ENCODE results near the gene CLDN17.

CLDN17 gene

GRCh38 chr21:30166705-30167104 lies at the start of gene CLDN17:
CLDN17 (minus strand) TSS chr21:30166805; CDS start chr21:30166617, 188 bp downstream.
- no peak for DNase-seq (ENCODE audit: low read depth)

- DNase-seq (ENCODE audit: low read depth): no peak
These were observed 49.6 kb upstream of the CLDN17 start, which contains the start of gene CLDN8 for GRCh38 chr21:30216041-30216723. CLDN8 (minus strand) TSS chr21:30216097; CDS start chr21:30215925, 172 bp downstream.

GRCh38 chr21:30211071-30211470 lies 44.5 kb upstream of the CLDN17 start:
- DNase-seq (ENCODE audit: low read depth): no peak

GRCh38 chr21:30209601-30210000 lies 43.0 kb upstream of the CLDN17 start:
- no peak for DNase-seq (ENCODE audit: low read depth)

GRCh38 chr21:30207252-30207579 lies 40.6 kb upstream of the CLDN17 start:
- no peak for DNase-seq (ENCODE audit: low read depth)

GRCh38 chr21:30206551-30207251 lies 40.1 kb upstream of the CLDN17 start:
- DNase-seq (ENCODE audit: low read depth): no peak

GRCh38 chr21:30200000-30200399 lies 33.4 kb upstream of the CLDN17 start:
- DNase-seq (ENCODE audit: low read depth): no peak

GRCh38 chr21:30194701-30195299 lies 28.2 kb upstream of the CLDN17 start:
- no peak for DNase-seq (ENCODE audit: low read depth)

- DNase-seq (ENCODE audit: low read depth): no peak
These were observed 26.6 kb upstream of the CLDN17 start for GRCh38 chr21:30193201-30193600.

GRCh38 chr21:30190554-30190953 lies 23.9 kb upstream of the CLDN17 start:
- no peak for DNase-seq (ENCODE audit: low read depth)

- DNase-seq (ENCODE audit: low read depth): no peak
These were observed 23.2 kb upstream of the CLDN17 start for GRCh38 chr21:30189773-30190172.

- no peak for DNase-seq (ENCODE audit: low read depth)
These were observed 19.6 kb upstream of the CLDN17 start for GRCh38 chr21:30186242-30186641.

GRCh38 chr21:30168086-30168485 lies 1.5 kb upstream of the CLDN17 start:
- no peak for DNase-seq (ENCODE audit: low read depth)

GRCh38 chr21:30166171-30166570 lies 434 bp downstream of the CLDN17 start:
- no peak for DNase-seq (ENCODE audit: low read depth)

- no peak for DNase-seq (ENCODE audit: low read depth)
These were observed 1.8 kb downstream of the CLDN17 start for GRCh38 chr21:30164796-30165195.

GRCh38 chr21:30153697-30154340 lies 12.8 kb downstream of the CLDN17 start:
- DNase-seq (ENCODE audit: low read depth): no peak

- DNase-seq (ENCODE audit: low read depth): no peak
These were observed 13.8 kb downstream of the CLDN17 start for GRCh38 chr21:30152792-30153191.

- no peak for DNase-seq (ENCODE audit: low read depth)
These were observed 17.7 kb downstream of the CLDN17 start for GRCh38 chr21:30148906-30149305.

- DNase-seq (ENCODE audit: low read depth): no peak
These were observed 19.9 kb downstream of the CLDN17 start for GRCh38 chr21:30146558-30147282.

- DNase-seq (ENCODE audit: low read depth): no peak
These were observed 28.1 kb downstream of the CLDN17 start for GRCh38 chr21:30138483-30138882.

GRCh38 chr21:30129246-30129645 lies 37.4 kb downstream of the CLDN17 start:
- DNase-seq (ENCODE audit: low read depth): no peak

GRCh38 chr21:30126576-30126975 lies 40.0 kb downstream of the CLDN17 start:
- DNase-seq (ENCODE audit: low read depth): no peak

Data from activated T-helper 9 cell treated with anti-CD3 and anti-CD28 coated beads, Interleukin-2, amount 50 U/mL, for 16 hours (primary cell).